Measurements from ENCODE around the gene LRCH1. TPM values are rescaled to one million over a fixed set of nuclear protein-coding genes. Genes with fewer than 3 reads are reported as not detected.

The LRCH1 gene
- total RNA-seq, 1 experiment from 2014 or later: 27.0 TPM

GRCh38 chr13:46667687-46668281 is 114.8 kb downstream of the LRCH1 start:
- Histone ChIP-seq H3K27me3 (replicated peaks; ENCODE audit: control insufficient read depth, insufficient read depth, low read length) (no peaks in the 10 kb centered on the region), H3K9me3 (no peaks in the 10 kb centered on the region), H3K4me3 (ENCODE audit: low read depth, low read length) (no peak overlapping the region), H3K36me3 (ENCODE audit: control insufficient read depth, insufficient read depth, low read length) (no peaks in the 10 kb centered on the region; the same call in 1 of the 2 replicates), H3K4me1 (peaks cover 46% of the 10 kb centered on the region)
- TF ChIP-seq CTCF (IDR thresholded peaks at IDR 0.05; ENCODE audit: insufficient read depth in 1 of 2, low read depth in 1 of 2, low read length in 1 of 2, severe bottlenecking in 1 of 2, unreplicated experiment in 1 of 2): no peak
- H3K27ac Mint-ChIP-seq (ENCODE audit: unreplicated experiment): no peak overlapping the region
- BruUV-seq (replicated peaks): no TSS peak
- H3K9me3 Mint-ChIP-seq (ENCODE audit: unreplicated experiment): no peaks in the 10 kb centered on the region
- no peak overlapping the region for H3K4me3 Mint-ChIP-seq (ENCODE audit: unreplicated experiment)
- H3K36me3 Mint-ChIP-seq (ENCODE audit: insufficient read depth, unreplicated experiment): peaks cover 43% of the 10 kb centered on the region
- H3K4me1 Mint-ChIP-seq (ENCODE audit: low read depth, unreplicated experiment): peaks cover 42% of the 10 kb centered on the region
- intact Hi-C loops (cut with micrococcal nuclease; ENCODE audit: unreplicated experiment): loop anchor here (5.0 kb wide), 1 partner anchor 50 kb away; no protein-coding TSS in a partner anchor
- H3K27me3 Mint-ChIP-seq (ENCODE audit: insufficient read depth, unreplicated experiment): no peaks in the 10 kb centered on the region
- DNase-seq: no peak
- CTCF ChIA-PET: no interaction called here
- POLR2A ChIA-PET: no interaction called here

- peaks cover 41% of the 10 kb centered on the region for H3K4me1 ChIP-seq
- no peaks in the 10 kb centered on the region for H3K9me3 ChIP-seq
- no peak overlapping the region for H3K4me3 ChIP-seq (ENCODE audit: low read depth, low read length)
- H3K27me3 ChIP-seq (replicated peaks; ENCODE audit: control insufficient read depth, insufficient read depth, low read length): no peaks in the 10 kb centered on the region
- TF ChIP-seq CTCF (IDR thresholded peaks at IDR 0.05; ENCODE audit: insufficient read depth in 1 of 2, low read depth in 1 of 2, low read length in 1 of 2, severe bottlenecking in 1 of 2, unreplicated experiment in 1 of 2): no peak
- Mint-ChIP-seq H3K27me3 (ENCODE audit: insufficient read depth, unreplicated experiment) (no peaks in the 10 kb centered on the region), H3K4me3 (ENCODE audit: unreplicated experiment) (no peak overlapping the region), H3K4me1 (ENCODE audit: low read depth, unreplicated experiment) (peaks cover 37% of the 10 kb centered on the region), H3K36me3 (ENCODE audit: insufficient read depth, unreplicated experiment) (peaks cover 48% of the 10 kb centered on the region), H3K9me3 (ENCODE audit: unreplicated experiment) (no peaks in the 10 kb centered on the region), H3K27ac (ENCODE audit: unreplicated experiment) (no peak overlapping the region)
- no TSS peak for BruUV-seq (replicated peaks)
- intact Hi-C loops (cut with micrococcal nuclease; ENCODE audit: unreplicated experiment): loop anchor here (5.0 kb wide), 1 partner anchor 49 kb away; no protein-coding TSS in a partner anchor
- CTCF ChIA-PET: no interaction called here
- H3K36me3 ChIP-seq (ENCODE audit: control insufficient read depth, insufficient read depth, low read length): no peaks in the 10 kb centered on the region; the same call in 1 of the 2 replicates
- no peak for DNase-seq
- POLR2A ChIA-PET: no interaction called here
Observed at GRCh38 chr13:46668302-46668720, 115.3 kb downstream of the LRCH1 start.

GRCh38 chr13:46668931-46669525 is 116.1 kb downstream of the LRCH1 start:
- H3K4me1 Mint-ChIP-seq (ENCODE audit: low read depth, unreplicated experiment): peaks cover 33% of the 10 kb centered on the region
- TF ChIP-seq CTCF (IDR thresholded peaks at IDR 0.05; ENCODE audit: insufficient read depth in 1 of 2, low read depth in 1 of 2, low read length in 1 of 2, severe bottlenecking in 1 of 2, unreplicated experiment in 1 of 2): no peak
- H3K36me3 ChIP-seq (ENCODE audit: control insufficient read depth, insufficient read depth, low read length): no peaks in the 10 kb centered on the region; the same call in 1 of the 2 replicates
- no TSS peak for BruUV-seq (replicated peaks)
- DNase-seq: no peak
- H3K27me3 ChIP-seq (replicated peaks; ENCODE audit: control insufficient read depth, insufficient read depth, low read length): no peaks in the 10 kb centered on the region
- H3K27ac Mint-ChIP-seq (ENCODE audit: unreplicated experiment): no peak overlapping the region
- H3K9me3 ChIP-seq: no peaks in the 10 kb centered on the region; the same call in 1 of the 2 replicates
- H3K4me3 ChIP-seq (ENCODE audit: low read depth, low read length): no peak overlapping the region
- ChIA-PET CTCF (no interaction called here), POLR2A (no interaction called here)
- intact Hi-C loops (cut with micrococcal nuclease; ENCODE audit: unreplicated experiment): loop anchor here (5.0 kb wide), 1 partner anchor 48 kb away; no protein-coding TSS in a partner anchor
- no peaks in the 10 kb centered on the region for H3K9me3 Mint-ChIP-seq (ENCODE audit: unreplicated experiment)
- peaks cover 49% of the 10 kb centered on the region for H3K36me3 Mint-ChIP-seq (ENCODE audit: insufficient read depth, unreplicated experiment)
- peaks cover 34% of the 10 kb centered on the region for H3K4me1 ChIP-seq
- no peak overlapping the region for H3K4me3 Mint-ChIP-seq (ENCODE audit: unreplicated experiment)
- no peaks in the 10 kb centered on the region for H3K27me3 Mint-ChIP-seq (ENCODE audit: insufficient read depth, unreplicated experiment)

Data from Caco-2 (cell line).